NB4 (cell line): Measurements from ENCODE around the gene GRM1.

Experiments used
- DNase-seq: peaks from one replicate; pipeline ENCODE4 v3.0.0; 2010; ENCODE audit warnings: low read depth
- H3K4me3 ChIP-seq: one replicate; pipeline ENCODE4 v1.5.1; 2011; ENCODE audit warnings: mild to moderate bottlenecking, low read depth, low read length, moderate library complexity
- CTCF ChIP-seq: IDR thresholded peaks from one replicate; pipeline ENCODE4 v1.5.1; 2012; ENCODE audit warnings: low read depth, low read length
- MYC ChIP-seq: IDR thresholded peaks from 2 replicates; pipeline ENCODE4 v1.6.1; 2011; ENCODE audit warnings: low read depth, low read length
- POLR2A ChIP-seq: IDR thresholded peaks from 2 replicates; pipeline ENCODE4 v1.6.1; 2011; ENCODE audit warnings: mild to moderate bottlenecking; ENCODE audit not compliant: insufficient read length; ENCODE audit errors: extremely low read depth
- TF ChIP-seq, protein P1 (sequence below): IDR thresholded peaks from 2 replicates; pipeline ENCODE4 v1.6.1; 2011; ENCODE audit warnings: low read depth, low read length

Gene GRM1

GRCh38 chr6:146422789-146423375 is 394.0 kb downstream of the GRM1 start:
- H3K4me3 ChIP-seq = no peak overlapping the region
- DNase-seq = no peak
- TF ChIP-seq, protein P1, sequence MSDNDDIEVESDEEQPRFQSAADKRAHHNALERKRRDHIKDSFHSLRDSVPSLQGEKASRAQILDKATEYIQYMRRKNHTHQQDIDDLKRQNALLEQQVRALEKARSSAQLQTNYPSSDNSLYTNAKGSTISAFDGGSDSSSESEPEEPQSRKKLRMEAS = no peak
- TF ChIP-seq POLR2A (no peak), CTCF (no peak), MYC (no peak)

DNA sequence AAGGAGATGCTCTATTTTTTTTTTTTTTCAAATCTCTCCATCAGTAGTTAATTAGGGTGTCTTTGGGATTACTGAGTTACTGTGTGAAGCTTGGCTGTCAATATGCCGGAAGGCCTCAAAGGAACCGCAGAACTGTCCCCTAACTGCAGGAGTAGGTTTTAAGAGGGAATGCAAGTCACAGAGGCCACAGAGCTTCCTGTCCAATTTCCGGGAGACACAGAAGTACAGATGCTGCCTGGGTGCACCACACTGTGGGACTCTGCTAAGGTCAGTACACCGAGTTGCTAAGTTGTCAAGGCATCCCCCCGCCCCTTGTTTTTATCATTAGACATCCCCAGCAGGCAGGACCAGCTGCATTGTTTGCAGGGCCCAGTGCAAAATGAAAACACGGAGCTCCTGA is 394.6 kb downstream of the GRM1 start:
- no peak overlapping the region for H3K4me3 ChIP-seq
- peak; percentile 64 for DNase-seq
- TF ChIP-seq POLR2A = no peak
- TF ChIP-seq, protein P1 = no peak
- TF ChIP-seq CTCF = no peak
- TF ChIP-seq MYC = no peak

- TF ChIP-seq CTCF (no peak), MYC (no peak), POLR2A (no peak)
- TF ChIP-seq, protein P1 = no peak
- no peak overlapping the region for H3K4me3 ChIP-seq
- DNase-seq = no peak
These were observed 397.7 kb downstream of the GRM1 start for GRCh38 chr6:146426516-146426915.

DNA sequence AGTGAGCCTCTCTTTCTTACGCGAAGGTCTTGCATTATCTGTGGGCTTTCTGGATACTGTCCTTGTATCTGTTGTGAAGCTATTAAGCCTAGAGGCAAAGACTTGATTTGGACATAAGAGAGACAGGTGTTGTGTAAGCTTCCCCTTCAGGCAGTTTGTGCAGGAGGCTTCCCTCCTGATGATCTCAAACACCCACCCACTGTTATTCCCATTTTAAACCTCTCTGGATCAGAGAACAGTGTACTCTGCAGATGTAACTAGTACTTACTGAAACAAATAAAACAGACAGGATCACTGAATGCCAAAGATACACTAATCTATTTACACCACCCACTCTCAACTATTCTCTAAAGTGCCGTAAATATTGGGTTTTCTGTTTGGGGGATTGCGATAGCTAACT is 401.0 kb downstream of the GRM1 start:
- TF ChIP-seq CTCF (no peak), POLR2A (no peak), MYC (no peak)
- TF ChIP-seq, protein P1 = no peak
- no peak overlapping the region for H3K4me3 ChIP-seq
- DNase-seq = no peak

GRCh38 chr6:146433881-146434731 is 405.2 kb downstream of the GRM1 start:
- no peak for DNase-seq
- H3K4me3 ChIP-seq = no peak overlapping the region
- TF ChIP-seq CTCF (no peak), MYC (no peak), POLR2A (no peak)
- TF ChIP-seq, protein P1 = no peak
